ENCODE data around the gene FOLR2.

Gene FOLR2

GRCh38 chr11:72238040-72238450 is 21.5 kb downstream of the FOLR2 start:
- no peak overlapping the region for H3K4me3 ChIP-seq (ENCODE audit: low read length)
- peak; percentile 38 for DNase-seq (ENCODE audit: low read depth, low spot score)

DNA sequence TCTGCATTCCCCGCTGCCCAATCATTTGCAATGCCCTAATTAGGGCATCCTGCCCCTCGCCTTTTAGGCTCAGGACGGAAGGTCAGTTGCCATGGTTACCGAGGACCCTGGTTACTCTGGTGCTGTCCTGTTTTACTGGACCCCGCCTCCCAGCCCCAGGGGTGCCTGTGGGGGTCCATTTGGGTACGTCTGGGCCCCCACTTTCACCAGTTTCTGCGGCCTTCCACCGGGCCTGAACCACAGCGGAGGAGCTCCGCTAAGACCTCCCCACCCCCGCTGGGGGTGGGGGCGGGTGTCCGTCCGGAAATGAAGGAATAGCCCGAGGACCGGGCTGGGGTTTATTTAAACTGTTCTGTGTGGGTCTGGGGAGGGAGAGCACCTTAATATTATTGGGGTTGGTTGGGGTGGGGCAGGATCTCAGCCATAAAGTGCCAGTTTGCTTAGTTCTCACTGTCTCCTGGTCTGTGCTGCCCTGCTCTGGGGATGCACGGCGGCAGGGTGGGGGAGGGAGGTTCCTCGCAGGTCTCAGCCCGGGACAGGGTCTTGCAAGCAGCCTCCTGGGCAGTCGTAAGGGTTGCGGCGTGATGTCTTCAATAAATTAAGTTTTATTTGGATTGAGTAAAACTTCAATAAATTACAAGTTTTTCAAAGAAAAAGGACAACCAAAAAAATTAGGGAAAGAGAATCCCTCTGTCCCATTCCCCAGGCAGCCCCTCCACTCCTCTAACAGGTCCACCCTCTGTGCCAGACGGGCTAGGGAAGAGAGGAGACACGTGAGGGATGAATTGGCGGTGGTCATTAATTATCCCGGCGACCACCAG is 22.1 kb downstream of the FOLR2 start:
- no peak for DNase-seq (ENCODE audit: low read depth, low spot score)

DNA sequence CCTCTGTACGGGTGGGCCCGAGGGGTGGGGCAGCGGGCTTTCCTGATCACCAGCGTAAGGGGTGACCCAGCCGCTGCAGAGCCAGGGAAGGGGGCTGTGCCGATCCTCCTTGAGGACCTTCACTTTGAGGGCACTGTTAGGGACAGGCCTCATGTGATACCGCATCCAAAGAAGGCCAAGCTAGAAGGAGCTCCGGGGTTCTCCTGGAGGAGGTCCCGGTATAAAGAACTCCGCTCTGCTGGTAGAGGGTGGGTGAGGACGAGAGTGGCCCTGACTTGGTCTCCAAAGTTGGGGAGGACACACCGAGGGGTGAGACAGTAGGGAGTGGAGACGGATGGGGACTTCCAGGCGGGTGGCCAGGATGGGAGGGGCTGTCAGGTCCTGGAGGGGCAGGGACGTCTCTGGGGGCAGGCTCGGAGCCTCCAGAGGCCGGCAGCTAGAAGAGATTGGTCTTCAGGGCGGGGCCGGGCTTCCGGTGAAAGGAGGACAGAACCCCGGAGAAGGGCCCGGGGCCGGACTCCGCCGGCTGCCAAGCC is 22.8 kb downstream of the FOLR2 start:
- no peak for DNase-seq (ENCODE audit: low read depth, low spot score)

More for the DNA sequence above, 22.1 kb downstream of the FOLR2 start:
- H3K4me3 ChIP-seq (ENCODE audit: low read length), result no peak overlapping the region

GRCh38 chr11:72239849-72240460 is 23.4 kb downstream of the FOLR2 start:
- DNase-seq (ENCODE audit: low read depth, low spot score), result no peak

More for the DNA sequence above, 22.8 kb downstream of the FOLR2 start:
- no peak overlapping the region for H3K4me3 ChIP-seq (ENCODE audit: low read length)

GRCh38 chr11:72240461-72241290 is 24.1 kb downstream of the FOLR2 start:
- no peak overlapping the region for H3K4me3 ChIP-seq (ENCODE audit: low read length)
- no peak for DNase-seq (ENCODE audit: low read depth, low spot score)

More at GRCh38 chr11:72239849-72240460, 23.4 kb downstream of the FOLR2 start:
- no peak overlapping the region for H3K4me3 ChIP-seq (ENCODE audit: low read length)

- DNase-seq (ENCODE audit: low read depth, low spot score), result no peak
Measured at GRCh38 chr11:72241291-72241781, 24.7 kb downstream of the FOLR2 start.

GRCh38 chr11:72242141-72242540 is 25.5 kb downstream of the FOLR2 start:
- no peak overlapping the region for H3K4me3 ChIP-seq (ENCODE audit: low read length)
- no peak for DNase-seq (ENCODE audit: low read depth, low spot score)

More at GRCh38 chr11:72241291-72241781, 24.7 kb downstream of the FOLR2 start:
- no peak overlapping the region for H3K4me3 ChIP-seq (ENCODE audit: low read length)

DNA sequence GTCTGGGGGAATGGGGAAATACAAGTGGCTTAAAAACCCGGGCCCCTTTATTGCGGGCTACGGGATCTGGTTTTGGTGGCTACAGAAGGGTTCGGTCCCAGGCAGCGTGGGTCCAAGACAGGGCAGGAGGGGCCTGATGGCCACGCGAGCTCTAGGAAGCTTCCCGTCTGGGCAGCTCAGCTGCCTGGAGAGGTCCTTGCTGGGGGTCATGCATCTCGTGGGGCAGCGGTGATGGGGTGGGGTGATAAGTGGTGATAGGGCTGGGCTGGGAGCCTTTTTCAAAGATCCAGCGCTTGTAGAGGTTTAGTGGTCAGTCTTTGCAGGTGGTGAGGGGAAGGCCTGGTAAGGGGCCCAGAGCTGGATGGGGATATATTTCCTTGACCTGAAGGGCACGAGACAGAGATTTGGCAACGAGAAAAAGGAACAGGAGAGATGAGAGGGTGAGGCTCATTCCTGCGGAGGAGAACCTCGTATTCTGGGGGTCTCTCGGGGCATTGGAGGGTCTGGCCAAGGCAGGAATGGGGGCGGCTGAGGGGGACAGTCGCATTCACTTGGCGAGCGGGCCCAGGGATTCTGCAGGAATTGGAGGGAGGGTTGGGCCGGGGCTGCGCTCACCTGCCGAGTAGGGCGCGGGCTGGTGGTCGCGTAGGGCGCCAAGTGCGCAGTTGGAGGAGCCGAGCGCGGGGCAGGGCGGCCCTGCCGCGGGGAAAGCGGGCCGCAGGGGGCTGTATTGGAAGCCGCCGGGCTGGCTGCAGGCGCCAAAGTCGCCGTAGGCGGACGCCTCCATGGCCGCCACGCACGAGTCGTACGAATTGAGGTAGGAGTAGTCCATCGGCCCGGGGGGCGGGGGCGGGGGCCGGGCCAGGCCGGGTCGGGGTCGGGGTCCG is 26.8 kb downstream of the FOLR2 start:
- no peak for DNase-seq (ENCODE audit: low read depth, low spot score)
- no peak overlapping the region for H3K4me3 ChIP-seq (ENCODE audit: low read length)

GRCh38 chr11:72244060-72244360 is 27.4 kb downstream of the FOLR2 start, which contains the start of gene PHOX2A:
PHOX2A (minus strand) TSS chr11:72244176; CDS start chr11:72244004, 172 bp downstream.
- no peak for DNase-seq (ENCODE audit: low read depth, low spot score)
- H3K4me3 ChIP-seq (ENCODE audit: low read length), result no peak within 1 kb of the TSS

- H3K4me3 ChIP-seq (ENCODE audit: low read length), result no peak overlapping the region
- no peak for DNase-seq (ENCODE audit: low read depth, low spot score)
Measured at GRCh38 chr11:72244361-72245262, 28.0 kb downstream of the FOLR2 start.

DNA sequence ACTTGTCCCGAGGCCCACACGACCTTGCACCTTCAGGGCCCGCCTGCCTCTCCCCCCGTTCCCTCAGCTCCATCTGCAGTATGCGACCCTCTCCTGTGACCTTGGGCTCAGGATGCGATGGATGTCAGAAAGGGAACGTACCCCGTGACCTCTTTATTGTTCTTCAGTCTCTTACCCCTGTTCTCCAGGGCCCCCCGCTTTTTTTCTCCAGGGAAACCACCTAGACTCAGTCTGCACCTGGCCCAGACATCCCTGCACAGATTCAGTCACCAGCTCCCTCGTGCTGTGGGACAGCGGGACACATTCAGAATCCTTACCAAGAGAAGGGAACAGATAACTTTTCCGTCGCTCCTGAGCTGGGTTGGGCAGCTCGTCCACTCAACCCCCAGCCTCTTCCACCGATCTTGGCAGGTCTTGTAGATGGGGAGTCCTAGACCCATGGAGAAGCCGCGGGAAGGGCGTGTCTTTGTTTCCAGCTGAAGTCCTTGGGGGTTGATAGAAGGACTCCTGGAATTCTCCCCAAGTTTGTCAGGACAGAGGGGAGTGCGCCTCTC is 28.7 kb downstream of the FOLR2 start:
- no peak for DNase-seq (ENCODE audit: low read depth, low spot score)
- H3K4me3 ChIP-seq (ENCODE audit: low read length), result no peak overlapping the region

- H3K4me3 ChIP-seq (ENCODE audit: low read length), result no peak overlapping the region
- no peak for DNase-seq (ENCODE audit: low read depth, low spot score)
Measured at GRCh38 chr11:72247584-72247983, 31.0 kb downstream of the FOLR2 start.

GRCh38 chr11:72249961-72250360 is 33.4 kb downstream of the FOLR2 start:
- DNase-seq (ENCODE audit: low read depth, low spot score), result no peak
- H3K4me3 ChIP-seq (ENCODE audit: low read length), result no peak overlapping the region

DNA sequence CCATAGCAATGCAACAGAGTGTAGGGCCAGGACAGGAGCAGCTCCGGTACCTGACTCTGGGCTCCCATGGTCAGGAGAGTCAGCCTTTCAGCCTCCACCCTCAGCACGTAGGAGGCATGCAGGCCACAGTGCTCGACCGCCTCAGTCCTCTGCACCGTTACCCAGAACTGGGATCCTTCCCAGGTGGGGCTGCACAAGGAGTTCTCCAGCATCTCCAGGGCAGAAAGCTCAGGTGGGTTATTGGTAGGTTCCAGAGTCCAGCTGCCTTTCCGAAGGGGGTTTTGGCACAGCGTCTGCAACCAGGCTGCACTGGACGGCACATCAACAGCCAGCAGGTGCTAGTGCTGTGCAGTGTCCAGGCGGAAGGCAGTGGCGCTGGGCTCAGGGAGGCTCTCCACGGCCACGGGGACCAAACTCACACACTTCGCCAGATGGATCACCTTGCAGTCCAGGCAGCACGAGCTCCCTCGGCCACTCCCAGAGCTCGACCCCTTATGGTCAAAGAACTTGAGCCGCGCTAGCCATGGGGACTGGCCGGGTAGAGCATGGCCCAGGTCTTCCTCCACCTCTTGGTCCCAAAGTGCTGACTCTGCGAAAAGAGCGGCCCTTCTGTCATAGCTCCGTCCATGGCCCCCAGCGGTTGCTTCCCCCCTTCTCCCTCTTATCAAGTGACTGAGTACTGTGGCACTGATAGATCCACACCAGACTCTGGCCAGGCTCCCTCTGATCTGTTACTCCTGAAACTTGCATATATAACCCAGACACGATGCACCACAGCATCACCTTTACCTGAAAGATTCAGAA is 34.3 kb downstream of the FOLR2 start:
- DNase-seq (ENCODE audit: low read depth, low spot score), result no peak

DNA sequence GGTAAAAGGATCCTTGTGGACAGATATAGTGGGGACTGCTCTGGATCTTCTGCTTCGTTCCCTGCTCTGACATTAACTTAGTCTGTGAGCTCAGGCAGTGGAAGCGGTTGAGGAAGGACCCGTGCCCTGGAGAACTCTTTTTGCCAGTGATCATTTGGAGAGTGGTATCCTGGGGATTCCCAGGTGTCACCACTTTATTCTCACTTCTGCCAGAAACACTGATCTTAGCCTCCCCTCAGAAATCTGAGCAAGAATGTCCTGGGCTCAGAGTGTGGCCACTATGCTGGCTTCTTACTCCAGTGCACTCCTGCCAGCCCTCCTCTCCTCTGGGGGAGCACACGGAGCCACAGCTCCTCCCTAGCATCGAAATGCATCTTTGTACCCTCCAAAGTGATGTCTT is 35.0 kb downstream of the FOLR2 start:
- no peak overlapping the region for H3K4me3 ChIP-seq (ENCODE audit: low read length)
- no peak for DNase-seq (ENCODE audit: low read depth, low spot score)

More for the DNA sequence above, 34.3 kb downstream of the FOLR2 start:
- H3K4me3 ChIP-seq (ENCODE audit: low read length), result no peak overlapping the region

- DNase-seq (ENCODE audit: low read depth, low spot score), result no peak
Measured at GRCh38 chr11:72253392-72253791, 36.8 kb downstream of the FOLR2 start.

More at GRCh38 chr11:72253392-72253791, 36.8 kb downstream of the FOLR2 start:
- H3K4me3 ChIP-seq (ENCODE audit: low read length), result no peak overlapping the region

All from Jurkat, Clone E6-1 (cell line).